OCI-LY3 (cell line): Measurements from ENCODE around the gene DYNLT2B.

ENCODE experiments used
- CTCF ChIP-seq: fragments of 200-600, 300-600 bp; sonication (generic); IDR thresholded peaks from 2 replicates; pipeline ENCODE4 v1.5.1; 2014; ENCODE audit warnings: antibody characterized with exemption, low read length, low read depth
- EZH2phosphoT487 ChIP-seq: fragments of 200-600 bp; shearing (Covaris generic); IDR thresholded peaks from 2 replicates; pipeline ENCODE4 v1.6.1; 2018; ENCODE audit warnings: antibody characterized with exemption, mixed run types, low read depth

- no peak for TF ChIP-seq CTCF
- TF ChIP-seq EZH2phosphoT487, result no peak
These were observed 21.6 kb upstream of the DYNLT2B start for GRCh38 chr3:196339493-196340254.
